HUES64 (cell line): ENCODE measurements around the gene MICALL1.
"Not testable (repeated sequence)": the region's sequence is repeated elsewhere in the genome, so short reads cannot be mapped to it uniquely, and the experiment has no call there.

Experiments used
- H3K27ac ChIP-seq: 2 replicates; pipeline ENCODE4 v1.7.0; 2013; ENCODE audit warnings: low read depth, low read length, inconsistent platforms
- H3K27me3 ChIP-seq: 2 replicates; pipeline ENCODE4 v1.6.1; 2013; ENCODE audit warnings: mild to moderate bottlenecking, low read length; ENCODE audit not compliant: insufficient read depth
- H3K36me3 ChIP-seq: 2 replicates; pipeline ENCODE4 v1.6.1; 2013; ENCODE audit warnings: mild to moderate bottlenecking, low read length; ENCODE audit not compliant: insufficient read depth
- H3K4me1 ChIP-seq: 2 replicates; pipeline ENCODE4 v1.6.1; 2013; ENCODE audit warnings: mild to moderate bottlenecking, low read length, moderate library complexity; ENCODE audit not compliant: insufficient read depth
- H3K4me3 ChIP-seq: 2 replicates; pipeline ENCODE4 v1.5.1; 2013; ENCODE audit warnings: mild to moderate bottlenecking, low read length, moderate library complexity
- H3K9ac ChIP-seq: 2 replicates; pipeline ENCODE4 v1.6.1; 2013; ENCODE audit warnings: mild to moderate bottlenecking, low read depth, low read length
- H3K9me3 ChIP-seq: 2 replicates; pipeline ENCODE4 v1.6.1; 2013; ENCODE audit warnings: low read depth, low read length; ENCODE audit not compliant: insufficient read depth
- WGBS: fragments of 150-250, 120-280 bp; methylation state at CpG from one replicate; pipeline ENCODE4 v1.1.7; 2013; ENCODE audit warnings: missing lambda C conversion rate; 5-methylcytosine and 5-hydroxymethylcytosine counted together

The MICALL1 gene

GRCh38 chr22:37931893-37932389 lies 25.8 kb downstream of the MICALL1 start:
- H3K27ac ChIP-seq = no peak overlapping the region
- no peaks in the 10 kb centered on the region for H3K9me3 ChIP-seq
- peaks cover 39% of the 10 kb centered on the region for H3K36me3 ChIP-seq
- 92% methylated on average over 6 of the region's 6 CpGs for WGBS
- H3K9ac ChIP-seq = no peak overlapping the region
- no peaks in the 10 kb centered on the region for H3K27me3 ChIP-seq
- no peak overlapping the region for H3K4me3 ChIP-seq
- H3K4me1 ChIP-seq = peaks cover 3% of the 10 kb centered on the region

DNA sequence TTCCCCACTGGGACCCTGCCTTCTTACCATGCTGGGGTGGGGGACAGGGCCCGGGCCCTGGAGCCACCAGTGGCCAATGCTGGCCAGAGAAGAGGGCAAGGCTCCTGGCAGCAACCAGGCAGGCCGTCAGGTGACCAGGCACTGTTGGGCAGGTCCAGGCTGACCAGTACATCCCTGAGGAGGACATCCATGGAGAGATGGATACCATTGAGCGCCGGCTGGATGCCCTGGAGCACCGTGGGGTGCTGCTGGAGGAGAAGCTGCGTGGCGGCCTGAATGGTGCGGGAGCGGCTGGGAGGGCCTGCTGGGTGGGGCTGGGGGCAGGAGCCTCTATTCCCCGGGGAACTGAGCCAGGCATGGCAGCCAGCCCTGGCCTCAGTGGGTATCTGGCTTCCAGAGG lies 26.3 kb downstream of the MICALL1 start:
- H3K36me3 ChIP-seq = peaks cover 41% of the 10 kb centered on the region
- H3K4me3 ChIP-seq = no peak overlapping the region
- no peaks in the 10 kb centered on the region for H3K27me3 ChIP-seq
- WGBS = 97% methylated on average over 10 of the region's 10 CpGs
- no peak overlapping the region for H3K27ac ChIP-seq
- peaks cover 3% of the 10 kb centered on the region for H3K4me1 ChIP-seq
- no peak overlapping the region for H3K9ac ChIP-seq
- H3K9me3 ChIP-seq = no peaks in the 10 kb centered on the region

GRCh38 chr22:37932821-37933578 lies 26.9 kb downstream of the MICALL1 start:
- WGBS = 93% methylated on average over 21 of the region's 21 CpGs
- Histone ChIP-seq H3K36me3 (peaks cover 43% of the 10 kb centered on the region), H3K4me3 (no peak overlapping the region), H3K27me3 (no peaks in the 10 kb centered on the region), H3K9ac (no peak overlapping the region), H3K4me1 (peaks cover 3% of the 10 kb centered on the region), H3K27ac (no peak overlapping the region), H3K9me3 (no peaks in the 10 kb centered on the region)

GRCh38 chr22:37933711-37934376 lies 27.7 kb downstream of the MICALL1 start:
- no peaks in the 10 kb centered on the region for H3K9me3 ChIP-seq
- WGBS = 19% methylated on average over 13 of the region's 13 CpGs
- H3K4me3 ChIP-seq = no peak overlapping the region
- H3K27ac ChIP-seq = no peak overlapping the region
- H3K9ac ChIP-seq = no peak overlapping the region
- H3K36me3 ChIP-seq = peaks cover 40% of the 10 kb centered on the region
- no peaks in the 10 kb centered on the region for H3K27me3 ChIP-seq
- H3K4me1 ChIP-seq = peaks cover 3% of the 10 kb centered on the region

DNA sequence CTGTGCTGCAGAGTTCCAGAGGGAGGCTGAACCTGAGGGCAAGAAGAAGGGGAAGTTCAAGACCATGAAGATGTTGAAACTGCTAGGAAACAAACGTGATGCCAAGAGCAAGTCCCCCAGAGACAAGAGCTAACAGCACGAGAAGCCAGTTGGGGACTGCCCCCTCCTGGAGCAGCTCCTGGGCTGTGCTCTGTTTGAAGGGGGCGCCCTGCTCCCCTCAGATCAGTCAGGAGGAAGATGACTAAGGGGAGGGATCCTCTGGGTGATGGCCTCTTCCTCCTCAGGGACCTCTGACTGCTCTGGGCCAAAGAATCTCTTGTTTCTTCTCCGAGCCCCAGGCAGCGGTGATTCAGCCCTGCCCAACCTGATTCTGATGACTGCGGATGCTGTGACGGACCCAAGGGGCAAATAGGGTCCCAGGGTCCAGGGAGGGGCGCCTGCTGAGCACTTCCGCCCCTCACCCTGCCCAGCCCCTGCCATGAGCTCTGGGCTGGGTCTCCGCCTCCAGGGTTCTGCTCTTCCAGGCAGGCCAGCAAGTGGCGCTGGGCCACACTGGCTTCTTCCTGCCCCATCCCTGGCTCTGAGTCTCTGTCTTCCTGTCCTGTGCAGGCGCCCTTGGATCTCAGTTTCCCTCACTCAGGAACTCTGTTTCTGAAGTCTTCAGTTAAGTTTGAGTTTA lies 34.7 kb downstream of the MICALL1 start:
- Histone ChIP-seq H3K27ac (no peak overlapping the region), H3K9ac (no peak overlapping the region), H3K9me3 (no peaks in the 10 kb centered on the region), H3K4me3 (no peak overlapping the region), H3K4me1 (no peaks in the 10 kb centered on the region), H3K36me3 (peaks cover 37% of the 10 kb centered on the region), H3K27me3 (no peaks in the 10 kb centered on the region)
- WGBS = 88% methylated on average over 12 of the region's 12 CpGs

DNA sequence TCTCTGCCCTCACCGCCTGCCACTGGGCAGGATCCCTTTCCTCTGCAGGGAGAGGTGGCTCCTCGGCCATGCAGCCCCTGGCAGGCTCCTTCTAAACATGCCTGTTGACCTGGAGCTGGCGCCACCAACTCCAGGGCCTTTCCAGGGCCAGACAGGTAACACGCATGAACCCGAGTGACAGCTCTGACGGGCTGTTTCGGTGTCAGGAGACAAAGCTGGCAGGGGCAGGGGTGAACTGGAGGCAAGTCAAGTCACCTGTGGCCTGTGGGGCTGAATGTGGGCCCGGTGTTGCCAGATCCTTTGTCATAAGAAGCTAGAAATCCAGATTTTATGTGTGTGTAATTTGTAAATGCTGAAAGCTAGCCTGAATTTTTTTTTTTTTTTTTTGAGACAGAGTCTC lies 36.0 kb downstream of the MICALL1 start:
- Histone ChIP-seq H3K27ac (no peak overlapping the region), H3K9me3 (no peaks in the 10 kb centered on the region), H3K4me1 (no peaks in the 10 kb centered on the region), H3K9ac (no peak overlapping the region), H3K36me3 (peaks cover 30% of the 10 kb centered on the region), H3K27me3 (no peaks in the 10 kb centered on the region), H3K4me3 (no peak overlapping the region)
- WGBS = 96% methylated on average over 8 of the region's 8 CpGs

DNA sequence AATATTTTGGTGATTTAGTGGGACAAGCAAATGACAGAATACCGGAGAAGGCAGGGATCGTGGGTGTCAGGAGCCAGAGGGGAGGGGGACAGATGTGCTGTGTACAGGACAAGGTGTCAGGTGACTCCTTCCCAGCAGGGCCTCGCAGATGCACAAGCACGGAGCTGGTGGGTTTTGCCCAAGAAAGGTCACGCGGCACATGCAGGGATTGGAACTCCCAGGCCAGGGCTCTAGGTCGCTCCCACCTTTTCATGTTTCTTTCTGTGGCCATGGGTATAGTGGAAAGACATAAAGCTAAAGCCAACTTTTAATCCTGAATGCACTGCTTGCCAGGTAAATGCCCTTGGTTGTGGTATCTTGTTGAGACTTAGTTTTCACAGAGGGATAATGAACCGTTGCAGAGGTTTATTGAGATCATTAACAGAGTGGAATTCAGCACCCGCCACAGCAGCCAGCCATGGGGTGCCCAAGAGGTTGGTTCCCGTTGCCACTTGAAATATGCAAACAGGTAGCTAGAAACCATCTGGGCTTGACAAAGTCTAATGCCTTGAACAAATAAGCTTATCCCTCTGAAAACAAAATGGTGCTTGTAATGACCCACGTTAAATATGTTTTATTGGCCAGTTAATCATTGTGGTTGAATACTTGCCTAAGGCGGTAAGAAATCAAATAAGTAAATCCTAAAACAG lies 37.2 kb downstream of the MICALL1 start:
- H3K9me3 ChIP-seq = no peaks in the 10 kb centered on the region
- H3K4me3 ChIP-seq = no peak overlapping the region
- H3K36me3 ChIP-seq = peaks cover 22% of the 10 kb centered on the region
- no peaks in the 10 kb centered on the region for H3K4me1 ChIP-seq
- 92% methylated on average over 12 of the region's 12 CpGs for WGBS
- no peaks in the 10 kb centered on the region for H3K27me3 ChIP-seq
- H3K9ac ChIP-seq = no peak overlapping the region
- H3K27ac ChIP-seq = no peak overlapping the region

DNA sequence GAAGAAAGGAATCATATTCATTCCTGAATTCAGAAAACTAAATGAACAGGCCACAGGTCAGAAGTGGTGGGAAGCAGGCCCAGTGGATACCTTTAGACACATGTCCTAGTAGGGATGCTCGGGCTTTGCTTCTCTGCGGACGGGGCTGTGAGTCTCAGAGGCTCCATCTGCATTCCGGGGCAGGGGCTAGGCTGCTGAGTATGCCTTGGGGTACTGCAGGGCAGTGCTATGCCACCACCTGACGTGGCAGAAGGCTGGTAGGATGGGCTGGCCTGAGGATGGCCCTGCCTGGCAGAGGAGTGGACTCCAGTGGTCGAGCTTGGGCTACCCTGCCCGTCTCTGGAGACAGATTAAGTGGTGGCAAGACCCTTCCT lies 37.7 kb downstream of the MICALL1 start:
- Histone ChIP-seq H3K9ac (no peak overlapping the region), H3K27me3 (no peaks in the 10 kb centered on the region), H3K36me3 (peaks cover 22% of the 10 kb centered on the region), H3K27ac (no peak overlapping the region), H3K4me3 (no peak overlapping the region), H3K4me1 (no peaks in the 10 kb centered on the region), H3K9me3 (no peaks in the 10 kb centered on the region)
- WGBS = 92% methylated on average over 7 of the region's 7 CpGs

- H3K27ac ChIP-seq = not testable (repeated sequence)
These were observed 38.3 kb downstream of the MICALL1 start for GRCh38 chr22:37944423-37944822.

GRCh38 chr22:37947142-37947795 lies 41.2 kb downstream of the MICALL1 start:
- H3K27ac ChIP-seq, H3K9ac ChIP-seq, H3K4me3 ChIP-seq, H3K27me3 ChIP-seq, H3K9me3 ChIP-seq, H3K36me3 ChIP-seq, H3K4me1 ChIP-seq: not testable (repeated sequence)
- 93% methylated on average over 14 of the region's 14 CpGs for WGBS

More at GRCh38 chr22:37944423-37944822, 38.3 kb downstream of the MICALL1 start:
- WGBS = 95% methylated on average over 11 of the region's 11 CpGs
- peaks cover 17% of the 10 kb centered on the region for H3K36me3 ChIP-seq
- not testable (repeated sequence) for H3K9ac ChIP-seq, H3K27me3 ChIP-seq, H3K4me1 ChIP-seq, H3K9me3 ChIP-seq, H3K4me3 ChIP-seq
